Middle frontal gyrus (tissue), 1 donor: ENCODE results near the gene APOC1.
"Not testable (repeated sequence)": the region's sequence is repeated elsewhere in the genome, so short reads cannot be mapped to it uniquely, and the experiment has no call there.

ENCODE experiments used
- DNase-seq: peaks from one replicate; pipeline ENCODE4 v3.0.0-alpha.2; 2015; ENCODE audit warnings: low spot score; ENCODE audit errors: extremely low spot score

The APOC1 gene

GRCh38 chr19:44889830-44890365 lies 24.5 kb upstream of the APOC1 start:
- DNase-seq: no peak

GRCh38 chr19:44890366-44891015 lies 23.9 kb upstream of the APOC1 start:
- DNase-seq: peak; percentile 99

- DNase-seq: no peak
Measured at GRCh38 chr19:44891016-44891882, 23.2 kb upstream of the APOC1 start, which contains the start of gene TOMM40. TOMM40 (plus strand) TSS chr19:44891254; CDS start chr19:44891416, 162 bp downstream.

DNA sequence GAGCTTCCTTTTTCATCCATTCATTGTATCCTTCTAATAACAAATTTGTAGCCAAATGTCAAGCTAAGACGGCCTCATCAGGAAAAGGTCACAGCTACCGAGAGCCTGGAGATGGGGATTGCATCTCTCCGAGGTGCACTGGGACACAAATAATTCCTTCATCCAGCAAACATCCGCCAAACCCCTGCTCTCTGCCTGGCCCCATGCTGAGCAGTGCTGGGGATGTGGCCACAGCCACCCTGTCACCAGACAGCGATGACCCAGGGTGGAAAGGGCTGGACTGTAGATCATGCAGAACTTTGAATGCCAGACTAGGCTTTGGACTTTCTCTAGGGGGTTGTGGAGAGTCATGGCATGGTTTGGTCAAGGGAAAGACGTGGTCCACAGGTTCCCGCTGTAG lies 21.5 kb upstream of the APOC1 start:
- DNase-seq: no peak

DNA sequence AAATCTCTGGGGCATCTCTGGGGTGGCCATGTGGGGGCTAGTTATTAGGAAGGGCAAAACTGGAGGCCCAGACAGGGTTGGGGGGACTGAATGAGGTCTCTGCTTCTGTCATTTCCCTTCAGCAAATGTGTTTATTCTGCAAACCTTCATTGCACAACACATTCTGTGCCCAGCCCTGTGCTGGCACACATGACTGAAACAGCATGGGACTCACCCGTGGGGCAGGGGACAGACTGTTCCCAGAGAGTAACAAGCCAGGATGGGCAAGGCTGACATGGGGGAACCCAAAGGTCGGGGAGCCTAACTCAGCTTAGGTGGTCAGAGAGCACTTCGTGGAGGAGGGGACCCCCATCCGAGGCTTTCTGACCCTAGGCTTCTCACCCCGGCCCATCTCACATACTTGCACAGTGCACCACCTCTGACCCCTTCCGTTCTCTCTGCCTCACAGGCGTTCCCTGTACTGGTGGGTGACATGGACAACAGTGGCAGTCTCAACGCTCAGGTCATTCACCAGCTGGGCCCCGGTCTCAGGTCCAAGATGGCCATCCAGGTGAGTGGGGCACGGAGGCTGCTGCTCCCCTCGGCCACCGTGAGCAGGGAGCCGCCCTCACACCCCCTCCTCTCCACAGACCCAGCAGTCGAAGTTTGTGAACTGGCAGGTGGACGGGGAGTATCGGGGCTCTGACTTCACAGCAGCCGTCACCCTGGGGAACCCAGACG lies 20.9 kb upstream of the APOC1 start:
- no peak for DNase-seq

DNA sequence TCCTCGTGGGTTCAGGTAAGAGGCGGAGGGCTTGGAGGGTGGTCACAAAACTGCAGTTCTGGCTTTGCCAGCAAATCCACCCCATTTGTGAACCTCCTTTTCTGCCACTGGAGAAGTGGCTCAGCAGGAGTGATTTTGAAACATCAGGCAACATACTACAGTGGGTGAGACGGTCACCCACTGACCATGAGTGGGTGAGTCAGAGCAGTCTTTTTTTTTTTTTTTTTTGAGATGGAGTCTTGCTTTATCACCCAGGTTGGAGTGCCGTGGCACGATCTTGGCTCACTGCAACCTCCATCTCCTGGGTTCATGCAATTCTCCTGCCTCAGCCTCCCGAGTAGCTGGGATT lies 20.4 kb upstream of the APOC1 start:
- no peak for DNase-seq

- DNase-seq: no peak
Measured at GRCh38 chr19:44894946-44895345, 19.5 kb upstream of the APOC1 start.

- DNase-seq: no peak
Measured at GRCh38 chr19:44897835-44898234, 16.6 kb upstream of the APOC1 start.

DNA sequence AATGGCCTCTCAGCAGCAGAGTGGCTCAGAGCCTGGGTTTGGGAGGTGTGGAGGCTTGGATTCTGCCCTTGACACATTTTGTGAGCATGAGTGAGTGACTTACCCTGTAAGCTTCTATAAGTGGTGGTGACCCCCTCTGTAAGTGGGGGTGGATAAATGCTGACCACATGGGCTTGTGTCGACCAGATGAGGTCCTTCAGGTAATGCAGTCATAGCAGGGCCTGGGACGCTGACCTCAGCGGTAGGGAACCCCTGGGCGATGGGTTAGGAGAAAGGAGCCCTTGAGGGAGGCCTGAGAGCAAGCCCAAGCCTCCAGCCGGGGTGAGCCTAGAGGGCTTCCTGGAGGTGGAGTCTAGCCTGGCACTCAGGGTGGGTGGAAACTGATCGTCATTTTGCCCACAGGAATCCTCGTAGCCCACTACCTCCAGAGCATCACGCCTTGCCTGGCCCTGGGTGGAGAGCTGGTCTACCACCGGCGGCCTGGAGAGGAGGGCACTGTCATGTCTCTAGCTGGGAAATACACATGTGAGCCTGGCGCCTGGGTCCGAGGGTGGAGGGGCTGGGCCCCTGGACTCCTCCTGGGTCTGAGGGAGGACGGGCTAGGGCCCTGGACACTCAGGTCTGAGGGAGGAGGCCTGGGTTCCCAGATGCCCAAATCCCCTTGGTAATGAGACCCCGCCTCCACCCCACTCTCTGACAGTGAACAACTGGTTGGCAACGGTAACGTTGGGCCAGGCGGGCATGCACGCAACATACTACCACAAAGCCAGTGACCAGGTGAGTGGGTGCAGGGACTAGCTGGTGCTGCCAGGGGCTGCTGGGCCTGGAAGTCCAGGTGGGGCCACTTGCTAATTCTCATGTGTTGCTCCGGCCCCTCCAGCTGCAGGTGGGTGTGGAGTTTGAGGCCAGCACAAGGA lies 13.8 kb upstream of the APOC1 start:
- no peak for DNase-seq

- no peak for DNase-seq
Measured at GRCh38 chr19:44903216-44903601, 11.2 kb upstream of the APOC1 start.

- peak; percentile 13 for DNase-seq
Measured at GRCh38 chr19:44903602-44904425, 10.6 kb upstream of the APOC1 start.

GRCh38 chr19:44904426-44904994 lies 9.9 kb upstream of the APOC1 start:
- no peak for DNase-seq

- no peak for DNase-seq
Measured at GRCh38 chr19:44905437-44906160, 8.8 kb upstream of the APOC1 start, which contains the start of gene APOE. APOE (plus strand) TSS chr19:44905796; CDS start chr19:44906625, 829 bp downstream.

DNA sequence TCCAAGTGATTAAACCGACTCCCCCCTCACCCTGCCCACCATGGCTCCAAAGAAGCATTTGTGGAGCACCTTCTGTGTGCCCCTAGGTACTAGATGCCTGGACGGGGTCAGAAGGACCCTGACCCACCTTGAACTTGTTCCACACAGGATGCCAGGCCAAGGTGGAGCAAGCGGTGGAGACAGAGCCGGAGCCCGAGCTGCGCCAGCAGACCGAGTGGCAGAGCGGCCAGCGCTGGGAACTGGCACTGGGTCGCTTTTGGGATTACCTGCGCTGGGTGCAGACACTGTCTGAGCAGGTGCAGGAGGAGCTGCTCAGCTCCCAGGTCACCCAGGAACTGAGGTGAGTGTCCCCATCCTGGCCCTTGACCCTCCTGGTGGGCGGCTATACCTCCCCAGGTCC lies 6.8 kb upstream of the APOC1 start:
- no peak for DNase-seq

- DNase-seq: no peak
Measured at GRCh38 chr19:44908074-44908835, 6.2 kb upstream of the APOC1 start.

- no peak for DNase-seq
Measured at GRCh38 chr19:44908836-44909261, 5.6 kb upstream of the APOC1 start.

DNA sequence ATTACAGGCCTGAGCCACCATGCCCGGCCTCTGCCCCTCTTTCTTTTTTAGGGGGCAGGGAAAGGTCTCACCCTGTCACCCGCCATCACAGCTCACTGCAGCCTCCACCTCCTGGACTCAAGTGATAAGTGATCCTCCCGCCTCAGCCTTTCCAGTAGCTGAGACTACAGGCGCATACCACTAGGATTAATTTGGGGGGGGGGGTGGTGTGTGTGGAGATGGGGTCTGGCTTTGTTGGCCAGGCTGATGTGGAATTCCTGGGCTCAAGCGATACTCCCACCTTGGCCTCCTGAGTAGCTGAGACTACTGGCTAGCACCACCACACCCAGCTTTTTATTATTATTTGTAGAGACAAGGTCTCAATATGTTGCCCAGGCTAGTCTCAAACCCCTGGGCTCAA lies 4.6 kb upstream of the APOC1 start:
- DNase-seq: no peak

GRCh38 chr19:44911896-44912295 lies 2.5 kb upstream of the APOC1 start:
- DNase-seq: not testable (repeated sequence)
